Umbilical cord (tissue), 2 donors: ENCODE results near the gene STARD6. TPM values are rescaled to one million over a fixed set of nuclear protein-coding genes. Genes with fewer than 3 reads are reported as not detected.
"Not testable (repeated sequence)": the region's sequence is repeated elsewhere in the genome, so short reads cannot be mapped to it uniquely, and the experiment has no call there.

Experiments
- DNase-seq: peaks from one replicate; pipeline ENCODE4 v3.0.0-alpha.2; 2015; ENCODE audit warnings: low spot score
- total RNA-seq: library from RNA; depleted of rRNA; stranded (reverse); fragments of >200 nt; gene quantifications from one replicate; pipeline ENCODE4 v1.2.3, GENCODE V29; 2014; ENCODE audit warnings: low replicate concordance; ENCODE audit not compliant: insufficient read depth

The STARD6 gene, protein sequence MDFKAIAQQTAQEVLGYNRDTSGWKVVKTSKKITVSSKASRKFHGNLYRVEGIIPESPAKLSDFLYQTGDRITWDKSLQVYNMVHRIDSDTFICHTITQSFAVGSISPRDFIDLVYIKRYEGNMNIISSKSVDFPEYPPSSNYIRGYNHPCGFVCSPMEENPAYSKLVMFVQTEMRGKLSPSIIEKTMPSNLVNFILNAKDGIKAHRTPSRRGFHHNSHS
- total RNA-seq = 0.96 TPM

DNA sequence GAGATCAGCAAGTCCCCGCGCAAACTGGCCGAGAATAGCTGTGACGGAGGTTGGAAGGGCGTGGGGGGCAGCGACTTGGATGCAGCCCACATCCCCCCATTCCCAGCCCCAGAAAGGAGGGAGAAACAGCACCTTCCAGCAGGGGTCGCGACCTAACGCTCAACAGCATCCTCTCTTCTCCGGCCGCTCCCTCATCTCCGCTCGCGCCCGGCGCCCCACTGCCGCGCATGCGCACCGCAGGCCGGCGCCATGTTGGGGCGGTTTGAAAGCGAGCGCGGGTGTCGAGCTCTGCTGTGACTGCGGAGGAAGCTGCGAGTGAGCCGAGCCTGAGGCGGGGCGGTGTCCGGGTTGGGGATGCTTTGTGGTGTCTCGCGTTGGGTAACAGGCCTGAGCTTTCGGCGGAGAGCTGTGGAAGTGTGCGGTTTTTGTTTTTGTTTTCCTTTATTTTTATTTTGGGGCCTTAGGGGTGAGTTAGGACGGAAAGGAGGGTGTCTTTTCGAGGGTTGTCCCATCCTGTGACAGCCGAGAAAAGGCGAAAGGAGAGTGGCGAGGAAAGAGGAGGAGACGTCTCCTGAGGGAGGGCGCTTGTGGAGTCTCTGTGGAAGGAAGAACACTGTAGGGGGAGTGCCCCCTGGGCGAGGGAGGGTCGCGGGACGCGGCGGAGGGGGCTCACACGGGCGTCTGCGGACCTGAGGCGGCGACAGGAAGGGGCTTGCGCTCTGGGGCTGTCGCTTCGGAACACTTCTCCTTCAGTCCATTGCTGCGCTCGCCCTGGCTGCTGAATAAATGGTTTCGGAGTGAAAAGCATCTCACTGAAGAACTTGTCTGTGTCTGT lies at the start of gene STARD6, which contains the start of gene C18orf54:
TSS of gene STARD6 (minus strand) at position 199 of the 835 bp plus-strand sequence. CDS start 3,285 bp downstream, outside the sequence.
TSS of gene C18orf54 (plus strand) at position 247 of the 835 bp plus-strand sequence. CDS start 2,667 bp downstream, outside the sequence.
- DNase-seq = peak; percentile 95

DNA sequence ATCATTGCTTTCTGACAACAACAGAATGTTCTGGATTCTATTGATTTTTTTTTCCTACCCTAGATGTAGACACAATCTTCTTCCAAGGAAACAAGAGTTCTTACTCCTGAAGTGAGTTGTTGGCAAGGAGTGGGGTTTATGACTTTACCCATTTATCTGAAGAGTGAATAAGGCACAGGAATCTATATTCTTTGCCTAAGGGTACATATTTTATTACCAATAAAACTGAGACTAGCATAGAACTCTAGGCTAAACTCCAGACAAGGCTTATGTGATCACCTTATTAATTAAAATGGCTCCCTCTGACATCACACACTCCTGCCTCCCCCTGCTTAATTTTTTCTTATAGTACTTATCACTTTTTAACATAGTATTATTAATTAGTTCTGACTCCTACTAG lies 47.6 kb upstream of the STARD6 start:
- DNase-seq = no peak

DNA sequence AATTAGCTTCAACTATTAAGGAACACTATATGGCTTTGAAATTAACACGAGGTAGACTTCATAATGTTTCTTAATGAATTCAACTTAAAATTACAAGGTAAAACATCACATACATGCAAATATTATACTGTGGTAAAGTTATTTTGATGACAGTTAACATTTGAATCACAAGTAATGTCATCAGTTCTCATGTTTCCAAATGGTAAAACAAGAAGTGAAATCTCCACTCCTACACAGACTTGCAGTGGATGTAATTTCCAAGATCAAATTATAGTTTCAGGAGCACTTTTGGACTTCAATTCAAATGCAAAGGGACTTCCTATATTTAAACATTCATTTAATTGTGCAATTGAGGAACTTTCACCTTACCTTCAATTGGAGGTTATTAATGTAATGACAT lies 39.1 kb upstream of the STARD6 start:
- no peak for DNase-seq

DNA sequence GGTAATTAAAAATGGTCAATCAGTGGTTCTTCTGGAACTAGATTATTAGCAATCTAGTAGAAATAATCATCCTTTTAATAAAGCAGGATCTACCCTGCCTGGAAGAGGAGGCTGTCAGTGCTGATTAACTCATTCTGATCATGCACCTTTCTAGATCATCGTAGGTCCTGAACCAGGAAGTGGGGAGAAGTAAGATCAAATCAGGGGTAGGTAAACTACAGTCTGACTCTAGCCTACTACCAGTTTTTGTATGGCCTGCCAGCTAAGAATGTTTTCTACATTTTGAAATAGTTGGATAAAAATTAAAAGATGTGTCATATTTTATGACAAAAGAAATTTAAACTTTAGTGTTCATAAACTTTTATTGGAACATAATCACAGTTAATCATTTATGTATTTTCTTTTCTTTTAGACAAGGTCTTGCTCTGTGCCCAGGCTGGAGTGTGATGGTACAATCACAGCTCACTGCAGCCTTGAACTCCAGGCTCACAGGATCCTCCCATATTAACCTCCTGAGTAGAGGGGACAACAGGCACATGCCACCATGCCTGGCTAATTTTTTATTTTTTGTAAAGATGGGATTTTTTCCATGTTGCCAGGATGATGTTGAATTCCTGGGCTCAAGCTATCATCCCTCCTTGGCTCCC lies 36.1 kb upstream of the STARD6 start:
- DNase-seq = no peak

DNA sequence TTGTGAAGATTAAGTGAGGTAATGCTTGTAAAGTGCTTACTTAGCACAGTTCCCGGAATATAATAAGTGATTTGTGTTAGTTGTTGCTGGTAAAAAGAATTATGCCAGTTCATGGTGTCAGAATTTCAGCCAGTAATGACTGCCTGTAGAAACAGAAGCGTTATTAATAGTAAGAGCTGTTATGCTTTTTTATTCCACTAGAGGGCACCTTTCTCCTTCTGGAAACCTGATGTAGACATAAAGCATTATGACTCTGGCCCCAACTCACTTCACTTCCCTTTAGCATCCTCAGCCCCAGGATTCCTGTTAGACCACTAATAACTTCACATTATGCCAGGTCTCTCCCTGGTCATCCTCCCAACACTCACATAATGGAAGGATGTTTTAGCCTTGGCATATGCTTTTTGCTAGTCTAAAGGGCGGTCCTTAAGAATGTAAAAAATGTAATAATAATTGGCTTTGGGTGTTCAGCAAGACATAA lies 34.9 kb upstream of the STARD6 start:
- DNase-seq = peak; percentile 63

DNA sequence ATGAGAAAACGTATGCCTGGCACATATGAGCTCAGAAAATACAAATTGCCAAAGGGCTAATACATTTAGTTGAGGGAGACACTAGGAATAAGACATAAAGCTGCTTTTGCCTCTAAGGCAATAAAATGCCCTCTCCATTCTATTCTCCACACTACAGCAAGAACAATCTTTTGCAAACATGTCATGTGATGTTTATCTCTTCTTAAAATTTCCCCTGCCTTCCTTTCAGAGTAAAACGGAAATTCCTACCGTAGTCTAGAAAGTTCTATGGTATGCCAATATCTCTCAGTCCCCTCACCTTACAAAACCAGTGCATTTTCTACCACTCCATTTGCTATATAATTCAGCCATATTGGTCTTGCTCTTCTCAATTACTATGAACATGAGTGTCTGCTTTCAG lies 33.2 kb upstream of the STARD6 start:
- DNase-seq = no peak

DNA sequence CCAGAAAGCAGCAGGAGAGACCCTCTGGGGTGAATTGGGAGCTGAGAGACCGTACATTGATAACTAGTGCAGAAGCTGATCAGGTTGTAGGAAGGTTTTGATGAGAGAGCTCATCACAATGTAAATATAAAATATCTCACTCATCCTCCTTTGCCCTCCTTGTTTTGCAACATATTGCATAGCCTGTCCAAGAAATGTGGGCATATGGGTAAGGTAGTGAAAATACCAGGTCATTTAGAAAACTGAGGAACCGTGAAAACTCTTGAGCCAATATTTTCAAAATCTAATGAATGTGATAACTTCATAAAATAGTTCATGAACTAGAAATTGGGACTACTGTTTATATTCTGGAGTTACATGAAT lies 31.5 kb upstream of the STARD6 start:
- DNase-seq = no peak

DNA sequence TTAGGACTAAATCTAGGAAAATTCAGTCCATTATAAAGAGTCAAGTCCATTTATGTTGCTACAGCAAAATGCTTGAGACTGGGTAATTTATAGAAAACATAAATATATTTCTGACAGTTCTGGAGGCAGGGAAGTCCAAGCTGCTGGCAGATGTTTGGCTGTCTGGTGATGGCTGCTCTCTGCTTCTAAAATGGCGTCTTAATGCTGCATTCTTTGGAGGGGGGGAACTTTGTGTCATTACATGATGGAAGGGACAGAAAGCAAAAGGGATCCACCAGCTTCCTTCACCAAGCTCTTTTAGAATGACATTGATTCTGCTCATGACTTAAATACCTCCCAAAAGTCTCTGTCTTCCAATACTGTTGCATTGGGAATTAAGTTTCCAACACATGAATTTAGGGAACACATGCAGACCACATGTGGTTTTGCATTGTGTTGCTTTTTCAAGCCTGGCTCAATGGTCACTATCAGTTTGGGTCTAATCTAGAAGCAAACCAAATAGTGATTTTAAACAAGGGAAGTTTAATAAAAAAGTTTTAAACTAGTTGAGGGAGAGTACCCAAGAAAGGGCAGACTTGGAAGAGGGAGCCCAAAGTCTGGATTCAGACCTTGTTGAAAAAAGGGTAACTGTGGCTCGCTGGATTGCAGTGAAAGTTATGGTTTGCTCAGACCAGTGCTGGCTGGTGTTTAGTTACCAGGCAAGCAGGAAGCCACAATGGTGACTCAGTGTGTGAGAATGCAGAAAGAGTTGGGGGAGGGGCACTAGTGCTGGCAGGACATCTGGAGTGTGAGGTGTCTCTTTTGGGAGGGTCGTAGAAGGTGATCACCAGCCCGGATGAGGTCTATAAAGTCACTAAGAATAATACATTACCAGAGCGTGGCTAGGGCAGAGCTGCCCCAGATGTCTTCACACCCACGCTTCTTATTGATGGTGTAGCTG lies 30.8 kb upstream of the STARD6 start:
- DNase-seq = peak; percentile 16

DNA sequence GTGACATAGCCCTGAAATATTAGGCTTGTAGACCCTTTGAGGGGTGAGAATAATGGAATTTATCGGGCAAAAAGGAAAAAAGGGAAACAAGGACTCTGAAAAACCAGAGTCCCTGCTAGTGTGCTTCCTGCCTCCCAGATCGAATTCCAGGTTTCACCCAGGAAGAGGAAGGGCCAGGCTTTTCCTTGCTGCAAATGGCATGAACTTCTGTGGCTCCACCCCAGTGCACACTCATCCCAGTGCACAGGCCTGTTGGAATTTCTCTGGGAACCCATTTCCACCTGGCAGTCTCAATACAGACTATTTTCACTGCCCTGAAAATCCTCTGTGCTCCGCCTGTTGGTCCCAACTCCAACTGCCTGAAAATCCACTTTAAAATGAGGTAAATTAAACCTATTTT lies 30.0 kb upstream of the STARD6 start:
- DNase-seq = no peak

DNA sequence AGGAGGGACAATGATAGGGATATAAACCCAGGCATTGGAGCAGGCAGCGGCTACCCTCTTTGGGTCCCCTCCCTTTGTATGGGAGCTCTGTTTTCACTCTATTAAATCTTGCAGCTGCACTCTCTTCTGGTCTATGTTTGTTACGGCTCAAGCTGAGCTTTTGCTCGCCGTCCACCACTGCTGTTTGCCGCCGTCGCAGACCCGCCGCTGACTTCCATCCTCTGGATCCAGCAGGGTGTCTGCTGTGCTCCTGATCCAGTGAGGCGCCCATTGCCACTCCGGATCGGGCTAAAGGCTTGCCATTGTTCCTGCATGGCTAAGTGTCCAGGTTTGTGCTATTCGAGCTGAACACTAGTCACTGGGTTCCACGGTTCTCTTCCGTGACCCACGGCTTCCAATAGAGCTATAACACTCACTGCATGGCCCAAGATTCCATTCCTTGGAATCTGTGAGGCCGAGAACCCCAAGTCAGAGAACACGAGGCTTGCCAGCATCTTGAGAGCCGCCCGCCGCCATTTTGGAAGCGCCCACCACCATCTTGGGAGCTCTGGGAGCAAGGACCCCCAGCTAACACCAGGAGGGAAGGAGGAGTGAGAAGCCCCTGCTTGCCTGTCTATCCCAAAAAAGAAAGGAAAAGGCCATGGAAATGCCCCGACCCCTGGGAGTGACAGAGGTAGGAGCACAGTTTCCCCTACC lies 29.3 kb upstream of the STARD6 start:
- DNase-seq = not testable (repeated sequence)

DNA sequence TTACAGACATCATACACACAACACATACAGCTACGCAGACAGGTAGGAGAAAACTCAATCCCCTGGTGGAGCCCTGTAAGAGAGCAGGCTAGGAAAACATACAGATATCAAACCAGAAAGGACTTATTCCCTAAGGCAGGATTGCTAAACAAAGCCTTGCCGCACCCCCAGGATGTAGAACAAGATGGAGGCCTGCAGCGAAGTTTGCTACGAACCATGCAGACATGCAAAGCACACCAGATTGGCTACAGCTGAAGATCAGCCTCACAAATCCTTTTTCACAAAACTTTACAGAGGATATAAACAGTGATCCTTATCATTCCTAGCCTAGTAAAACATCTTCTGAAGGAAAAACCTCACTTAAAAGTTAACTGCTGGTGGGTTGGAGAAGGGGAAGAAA lies 28.4 kb upstream of the STARD6 start:
- DNase-seq = peak; percentile 38

DNA sequence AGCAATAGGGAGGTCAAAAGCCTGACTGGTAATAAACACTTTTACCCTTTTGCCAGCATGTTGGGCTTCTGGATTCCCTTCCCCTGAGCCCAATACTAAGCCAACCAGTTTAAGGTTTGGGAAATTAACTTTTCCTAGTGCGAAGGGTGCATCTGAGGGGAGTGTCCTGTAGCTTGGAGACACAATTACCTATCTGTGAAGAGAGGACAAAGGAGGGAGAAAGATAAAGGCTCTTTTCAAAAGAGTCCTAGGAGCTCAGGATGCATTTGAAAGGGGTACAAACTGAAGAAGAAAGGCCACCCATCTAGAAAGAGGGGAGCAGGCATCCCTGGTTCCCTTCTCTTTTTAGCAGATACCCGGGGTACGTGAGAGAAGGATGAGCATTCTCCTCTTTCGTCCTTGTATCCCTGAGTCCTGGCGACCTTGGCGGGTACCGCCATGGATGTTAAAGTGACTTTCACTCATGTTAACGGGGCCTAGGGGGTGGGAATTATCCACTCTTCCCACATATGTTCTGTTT lies 25.1 kb upstream of the STARD6 start:
- DNase-seq = no peak

DNA sequence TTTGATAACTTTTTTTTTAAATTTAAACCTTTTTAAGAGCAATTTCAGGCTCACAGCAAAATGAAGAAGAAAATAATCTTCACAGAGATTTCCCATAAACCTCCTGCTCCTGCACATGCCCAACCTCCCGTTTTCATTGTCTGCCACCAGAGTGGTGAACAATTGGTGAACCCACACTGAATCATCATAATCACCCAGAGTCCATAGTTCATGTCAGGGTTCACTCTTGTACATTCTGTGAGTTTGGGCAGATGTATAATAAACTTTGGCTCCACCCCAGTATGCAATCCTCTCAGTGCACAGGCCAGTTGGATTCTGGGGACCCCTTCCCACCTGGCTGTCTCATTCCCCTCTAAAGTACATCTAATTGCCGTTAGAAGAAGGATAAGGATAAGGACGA lies 24.4 kb upstream of the STARD6 start:
- no peak for DNase-seq

DNA sequence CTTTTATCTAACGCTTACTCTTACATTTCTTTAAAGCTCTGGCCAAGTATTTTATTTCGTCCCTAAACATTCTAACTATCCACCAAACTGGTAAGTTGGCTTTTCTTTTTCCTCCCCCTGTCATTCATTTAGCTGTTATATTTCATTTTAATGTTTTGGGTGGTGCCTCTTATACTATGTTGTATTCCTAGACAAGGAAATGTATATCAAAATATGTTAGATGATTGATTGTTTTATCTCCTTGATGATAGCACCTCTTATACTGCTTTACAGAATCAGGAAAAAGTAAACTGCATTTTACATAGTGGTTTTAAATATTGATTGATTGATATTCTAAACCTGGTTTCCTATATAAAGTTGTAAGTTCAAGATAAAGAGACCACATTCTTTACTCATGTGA lies 24.0 kb upstream of the STARD6 start:
- no peak for DNase-seq

DNA sequence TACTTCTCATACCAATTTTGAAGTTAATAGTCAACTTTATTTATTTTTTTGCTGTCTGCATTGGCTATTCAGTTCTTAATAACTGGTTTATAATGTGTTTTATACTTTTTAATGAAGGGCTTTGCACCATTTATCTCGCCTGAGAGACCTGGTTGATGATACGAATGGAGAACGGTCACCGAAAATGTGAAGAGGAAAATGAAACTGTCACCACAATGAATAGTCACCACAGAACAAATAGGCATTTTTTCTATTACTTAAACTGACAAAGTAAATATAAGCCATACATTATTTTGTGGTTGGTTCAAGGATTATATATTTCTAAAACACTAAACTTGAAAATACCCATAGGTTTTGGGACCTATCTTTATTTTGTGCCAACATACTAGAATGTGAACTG lies 20.4 kb upstream of the STARD6 start:
- no peak for DNase-seq

DNA sequence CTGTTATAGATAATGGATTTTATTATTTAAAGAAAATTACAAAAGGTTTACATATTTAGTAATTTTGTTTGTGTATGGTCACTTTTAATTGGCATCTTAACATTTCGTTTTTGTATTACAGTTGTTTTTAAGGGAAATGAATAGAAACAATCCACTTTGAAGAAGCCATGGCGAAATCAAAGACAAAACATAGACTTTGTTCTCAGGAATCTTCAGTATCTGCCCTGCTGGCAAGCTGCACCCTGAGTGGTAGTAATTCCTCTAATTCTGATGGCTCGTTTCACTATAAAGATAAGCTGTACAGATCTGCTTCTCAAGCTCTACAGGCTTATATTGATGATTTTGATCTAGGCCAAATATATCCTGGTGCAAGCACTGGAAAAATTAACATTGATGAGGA lies 2.7 kb upstream of the STARD6 start:
- peak; percentile 15 for DNase-seq

DNA sequence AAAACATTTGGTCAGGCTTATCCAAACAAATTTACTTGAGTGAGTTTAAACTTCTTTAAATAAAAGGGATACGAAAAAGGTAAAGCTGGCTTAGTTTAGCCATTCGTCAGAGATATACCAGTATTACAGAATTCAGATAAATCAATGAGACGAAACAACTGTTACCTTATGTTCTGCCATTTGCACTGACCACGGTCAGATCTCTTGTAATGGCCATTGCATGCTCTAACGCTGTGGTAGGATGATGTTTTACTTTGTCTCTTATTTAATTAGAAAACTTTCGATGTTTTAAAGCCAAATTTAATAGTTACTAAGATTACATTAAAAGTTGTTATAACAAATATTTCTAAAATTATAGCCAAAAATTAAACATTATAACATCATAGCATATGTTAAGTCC lies 1.6 kb upstream of the STARD6 start:
- no peak for DNase-seq

DNA sequence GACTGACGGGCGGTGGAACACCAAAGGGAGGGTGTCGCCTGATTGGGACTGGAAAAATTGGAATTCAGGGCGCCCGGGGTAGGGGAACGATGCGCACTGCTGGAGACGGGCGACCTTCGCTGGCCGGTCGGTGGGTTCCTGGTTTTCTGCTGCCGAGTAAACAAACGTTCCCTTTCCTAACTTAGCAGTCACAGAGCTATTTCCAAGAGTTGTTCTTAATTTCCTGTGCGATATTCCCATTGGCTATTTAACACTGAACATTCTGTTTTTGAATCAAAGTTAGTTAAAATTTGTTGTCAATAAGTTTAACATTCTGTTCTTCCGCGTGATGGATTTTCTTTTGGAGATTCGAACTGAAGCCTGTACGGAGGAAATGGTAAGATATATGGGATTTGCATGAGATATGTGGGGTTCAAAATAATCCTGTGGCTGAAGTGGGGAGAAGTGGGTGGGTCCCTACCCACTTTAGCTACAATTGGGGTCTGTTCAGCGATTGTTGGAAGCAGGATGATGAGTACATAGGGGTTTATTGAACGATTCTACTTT lies 910 bp upstream of the STARD6 start:
- peak; percentile 29 for DNase-seq

DNA sequence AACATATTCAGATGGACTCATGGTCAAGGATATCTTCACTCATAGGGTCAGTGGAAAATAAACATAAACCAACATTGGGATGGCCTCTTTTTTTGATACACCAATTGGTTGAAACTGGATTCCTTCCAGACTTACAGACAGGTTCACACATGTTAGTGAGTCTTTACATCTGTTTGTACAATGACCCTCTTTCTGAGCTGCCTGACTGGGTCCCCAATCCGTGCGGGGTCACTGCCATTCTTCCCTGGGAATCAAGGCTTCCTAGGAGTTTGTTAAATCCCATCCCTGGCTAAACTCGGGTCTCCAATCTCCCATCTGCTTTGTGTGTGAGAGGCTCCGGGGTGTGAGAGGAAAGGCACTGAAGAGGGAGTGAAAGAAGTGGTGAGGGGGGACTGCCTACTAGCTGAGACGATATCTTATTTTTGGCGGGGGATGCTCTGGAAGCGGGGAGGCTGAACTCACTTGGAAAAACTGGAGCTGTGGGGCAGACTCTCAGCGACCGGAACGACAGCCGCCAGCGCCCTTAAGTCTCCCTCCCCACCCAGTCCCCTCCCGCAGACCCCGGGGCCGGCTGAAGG lies 487 bp downstream of the STARD6 start:
- DNase-seq = no peak

DNA sequence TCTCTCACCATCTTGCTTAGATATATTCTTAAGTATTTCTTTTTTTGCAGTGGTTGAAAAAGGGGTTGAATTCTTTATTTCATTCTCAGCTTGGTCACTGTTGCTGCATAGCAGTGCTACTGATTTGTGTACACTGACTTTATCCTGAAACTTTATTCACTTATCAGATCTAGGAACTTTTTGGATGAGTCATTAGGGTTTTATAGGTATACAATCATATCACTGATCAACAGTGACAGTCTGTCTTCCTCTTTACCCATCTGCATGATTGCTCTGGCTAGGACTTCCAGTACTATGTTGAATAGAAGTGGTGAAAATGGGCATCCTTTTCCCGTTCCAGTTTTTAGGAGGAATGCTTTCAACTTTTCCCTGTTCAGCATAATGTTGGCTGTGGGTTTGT lies 6.5 kb downstream of the STARD6 start:
- DNase-seq = no peak
